SK-N-SH treated with all-trans-retinoic acid at 6 μM for 48 hours (cell line): ENCODE data around the gene AK4.

Source experiments
- ATAC-seq: fragments of 200-7000 bp; cut with Tn5 transposase; 3 replicates; pipeline ENCODE4 v1.9.1; 2020; ENCODE audit warnings: mild to moderate bottlenecking, moderate library complexity
- ARNTL ChIP-seq: fragments of 450-650 bp; formaldehyde crosslinking; IDR thresholded peaks from 2 replicates; pipeline ENCODE4 v1.5.0; 2020; ENCODE audit warnings: low read depth, mild to moderate bottlenecking, moderate library complexity, borderline replicate concordance
- BACH2 ChIP-seq: fragments of 250-450 bp; sonication (Bioruptor Pico); IDR thresholded peaks from 2 replicates; pipeline ENCODE4 v1.9.0; 2021; ENCODE audit warnings: mild to moderate bottlenecking, borderline replicate concordance
- CREB5 ChIP-seq: fragments of 250-450 bp; sonication (Bioruptor Pico); IDR thresholded peaks from 2 replicates; pipeline ENCODE4 v1.5.1; 2020; ENCODE audit warnings: low read depth, mild to moderate bottlenecking, moderate library complexity
- CSRNP3 ChIP-seq: fragments of 250-450 bp; sonication (Bioruptor Pico); IDR thresholded peaks from 2 replicates; pipeline ENCODE4 v1.5.1; 2021; ENCODE audit warnings: mild to moderate bottlenecking, moderate library complexity
- ESRRG ChIP-seq: fragments of 250-450 bp; sonication (Bioruptor Pico); IDR thresholded peaks from 2 replicates; pipeline ENCODE4 v1.6.1; 2021; ENCODE audit warnings: mild to moderate bottlenecking
- GLIS3 ChIP-seq: fragments of 250-450 bp; sonication (Bioruptor Pico); IDR thresholded peaks from 2 replicates; pipeline ENCODE4 v1.5.0; 2020; ENCODE audit warnings: mild to moderate bottlenecking, moderate library complexity
- ISL1 ChIP-seq: fragments of 250-450 bp; sonication (Bioruptor Pico); IDR thresholded peaks from 2 replicates; pipeline ENCODE4 v2.1.2; 2022; ENCODE audit warnings: mild to moderate bottlenecking, moderate library complexity
- OSR1 ChIP-seq: fragments of 250-450 bp; sonication (Bioruptor Pico); IDR thresholded peaks from 2 replicates; pipeline ENCODE4 v1.8.0; 2022; ENCODE audit warnings: moderate library complexity, mild to moderate bottlenecking, inconsistent platforms
- PATZ1 ChIP-seq: fragments of 250-450 bp; sonication (Bioruptor Pico); IDR thresholded peaks from 2 replicates; pipeline ENCODE4 v1.8.0; 2020; ENCODE audit warnings: mild to moderate bottlenecking, moderate library complexity, borderline replicate concordance
- POU6F1 ChIP-seq: fragments of 250-450 bp; sonication (Bioruptor Pico); IDR thresholded peaks from 2 replicates; pipeline ENCODE4 v1.8.0; 2021; ENCODE audit warnings: low read depth, mild to moderate bottlenecking, moderate library complexity, borderline replicate concordance
- PPARA ChIP-seq: fragments of 250-450 bp; sonication (Bioruptor Pico); IDR thresholded peaks from 2 replicates; pipeline ENCODE4 v1.5.0; 2020; ENCODE audit warnings: mild to moderate bottlenecking, borderline replicate concordance
- RARB ChIP-seq: fragments of 250-450 bp; sonication (Bioruptor Pico); IDR thresholded peaks from 2 replicates; pipeline ENCODE4 v1.8.0; 2021; ENCODE audit warnings: mild to moderate bottlenecking, moderate library complexity
- SNAI2 ChIP-seq: fragments of 250-450 bp; sonication (Bioruptor Pico); IDR thresholded peaks from 2 replicates; pipeline ENCODE4 v1.5.0; 2020; ENCODE audit warnings: mild to moderate bottlenecking, moderate library complexity
- TCF4 ChIP-seq: fragments of 250-450 bp; sonication (Bioruptor Pico); IDR thresholded peaks from 2 replicates; pipeline ENCODE4 v1.8.0; 2021; ENCODE audit warnings: mild to moderate bottlenecking, moderate library complexity, borderline replicate concordance
- TOX ChIP-seq: fragments of 250-450 bp; sonication (Bioruptor Pico); IDR thresholded peaks from 2 replicates; pipeline ENCODE4 v1.8.0; 2021; ENCODE audit warnings: mild to moderate bottlenecking, moderate library complexity, borderline replicate concordance
- TSHZ2 ChIP-seq: fragments of 250-450 bp; sonication (Bioruptor Pico); IDR thresholded peaks from 2 replicates; pipeline ENCODE4 v1.5.0; 2020; ENCODE audit warnings: mild to moderate bottlenecking, moderate library complexity
- ZC3H10 ChIP-seq: fragments of 250-450 bp; sonication (Bioruptor Pico); IDR thresholded peaks from 2 replicates; pipeline ENCODE4 v1.5.1; 2021; ENCODE audit warnings: mild to moderate bottlenecking, moderate library complexity
- ZFP3 ChIP-seq: fragments of 250-450 bp; sonication (Bioruptor Pico); IDR thresholded peaks from 2 replicates; pipeline ENCODE4 v1.5.0; 2020; ENCODE audit warnings: mild to moderate bottlenecking, moderate library complexity
- ZFP30 ChIP-seq: fragments of 450-650 bp; formaldehyde crosslinking; IDR thresholded peaks from 2 replicates; pipeline ENCODE4 v1.5.0; 2022; ENCODE audit warnings: mild to moderate bottlenecking, moderate library complexity
- ZNF565 ChIP-seq: fragments of 450-650 bp; formaldehyde crosslinking; conservative IDR thresholded peaks from 2 replicates; pipeline ENCODE4 v1.5.0; 2020; ENCODE audit warnings: low read depth, mild to moderate bottlenecking, moderate library complexity
- ZNF8 ChIP-seq: fragments of 450-650 bp; formaldehyde crosslinking; IDR thresholded peaks from 2 replicates; pipeline ENCODE4 v1.5.0; 2020; ENCODE audit warnings: mild to moderate bottlenecking, moderate library complexity

The AK4 gene

GRCh38 chr1:65206836-65207235 lies 58.8 kb downstream of the AK4 start:
- TF ChIP-seq CSRNP3 (CRISPR knock-in tag) (no peak), GLIS3 (no peak), ESRRG (CRISPR knock-in tag) (no peak), OSR1 (CRISPR knock-in tag) (no peak), ZC3H10 (CRISPR knock-in tag) (no peak), SNAI2 (CRISPR knock-in tag) (no peak), BACH2 (no peak), TCF4 (no peak), ISL1 (no peak), PPARA (CRISPR knock-in tag) (no peak)
- TF ChIP-seq, all 23 proteins: peak for 0

GRCh38 chr1:65207317-65207716 lies 59.3 kb downstream of the AK4 start:
- ATAC-seq: no peak
- no peak for TF ChIP-seq ZNF565
- no peak for TF ChIP-seq TSHZ2 (CRISPR knock-in tag)
- TF ChIP-seq RARB (CRISPR knock-in tag): no peak
- no peak for TF ChIP-seq OSR1 (CRISPR knock-in tag)
- TF ChIP-seq ZFP3 (CRISPR knock-in tag): no peak
- TF ChIP-seq TOX (CRISPR knock-in tag): no peak
- TF ChIP-seq CSRNP3 (CRISPR knock-in tag): no peak
- TF ChIP-seq BACH2: no peak
- no peak for TF ChIP-seq PPARA (CRISPR knock-in tag)
- TF ChIP-seq ZFP30 (CRISPR knock-in tag): no peak
- TF ChIP-seq PATZ1 (CRISPR knock-in tag): no peak
- no peak for TF ChIP-seq ZC3H10 (CRISPR knock-in tag)
- no peak for TF ChIP-seq TCF4
- no peak for TF ChIP-seq ZNF8 (CRISPR knock-in tag)
- TF ChIP-seq CREB5 (CRISPR knock-in tag): no peak
- TF ChIP-seq ESRRG (CRISPR knock-in tag): no peak
- no peak for TF ChIP-seq SNAI2 (CRISPR knock-in tag)
- no peak for TF ChIP-seq ISL1
- no peak for TF ChIP-seq ARNTL (CRISPR knock-in tag)
- TF ChIP-seq, all 23 proteins: peak for 0

More at GRCh38 chr1:65206836-65207235, 58.8 kb downstream of the AK4 start:
- no peak for ATAC-seq

GRCh38 chr1:65208563-65208973 lies 60.6 kb downstream of the AK4 start:
- TF ChIP-seq ARNTL (CRISPR knock-in tag) (no peak), PATZ1 (CRISPR knock-in tag) (no peak), ZNF8 (CRISPR knock-in tag) (no peak), GLIS3 (no peak), ZC3H10 (CRISPR knock-in tag) (no peak), ISL1 (no peak), SNAI2 (CRISPR knock-in tag) (no peak), BACH2 (no peak), POU6F1 (no peak), ESRRG (CRISPR knock-in tag) (no peak)
- TF ChIP-seq, all 23 proteins: peak for 0
- ATAC-seq: no peak
